ENCODE measurements around the gene NAXD. TPM values are rescaled to one million over a fixed set of nuclear protein-coding genes. Genes with fewer than 3 reads are reported as not detected.

Gene NAXD
- total RNA-seq, 1 donor from 2014 or later: 35.0 TPM

DNA sequence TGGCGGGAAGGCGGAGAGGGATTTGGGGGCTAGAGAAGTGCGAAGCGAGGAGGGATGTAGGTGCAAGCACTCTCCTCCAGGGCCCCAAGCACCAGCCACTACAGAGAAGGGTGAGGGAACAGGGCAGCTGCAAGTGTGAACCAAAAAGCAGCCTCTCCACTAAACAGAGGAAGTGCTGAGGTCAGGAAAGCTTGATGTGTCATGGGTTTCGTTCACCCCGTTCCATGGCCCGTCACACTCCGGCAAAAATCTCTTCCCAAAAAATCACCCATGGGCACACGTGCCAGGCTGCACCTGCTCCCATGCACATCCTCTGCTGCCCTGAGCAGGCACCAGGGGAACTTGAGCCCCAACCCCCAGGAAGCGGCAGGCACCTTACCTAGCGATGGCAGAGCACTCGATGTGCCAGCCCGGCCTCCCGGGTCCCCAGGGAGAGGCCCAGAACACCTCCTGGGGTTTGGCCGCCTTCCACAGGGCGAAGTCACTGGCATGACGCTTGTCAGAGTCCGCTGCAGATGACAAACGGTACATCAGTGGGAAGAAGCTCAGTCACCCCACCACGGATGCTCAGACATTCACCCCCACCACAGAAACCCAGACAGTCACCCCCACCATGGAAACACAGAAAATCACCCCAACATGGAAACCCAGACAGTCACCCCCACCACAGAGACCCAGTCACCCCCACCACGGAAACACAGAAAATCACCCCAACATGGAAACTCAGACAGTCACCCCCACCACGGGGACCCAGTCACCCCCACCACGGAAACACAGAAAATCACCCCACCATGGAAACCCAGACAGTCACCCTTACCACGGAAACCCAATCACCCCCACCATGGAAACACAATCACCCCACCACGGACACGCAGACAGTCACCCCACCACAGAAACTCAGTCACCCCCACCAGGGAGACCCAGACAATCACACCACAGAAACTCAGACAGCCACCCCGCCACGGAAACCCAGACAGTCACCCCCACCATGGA lies 61.5 kb downstream of the NAXD start:
- no peak for DNase-seq (ENCODE audit: low read depth, low spot score)
- no peak overlapping the region for H3K4me3 Mint-ChIP-seq
- no peaks in the 10 kb centered on the region for H3K9me3 Mint-ChIP-seq
- H3K27me3 Mint-ChIP-seq (ENCODE audit: low read depth): no peaks in the 10 kb centered on the region
- peaks cover 56% of the 10 kb centered on the region for H3K36me3 Mint-ChIP-seq (ENCODE audit: low read depth)
- TF ChIP-seq, protein P1, sequence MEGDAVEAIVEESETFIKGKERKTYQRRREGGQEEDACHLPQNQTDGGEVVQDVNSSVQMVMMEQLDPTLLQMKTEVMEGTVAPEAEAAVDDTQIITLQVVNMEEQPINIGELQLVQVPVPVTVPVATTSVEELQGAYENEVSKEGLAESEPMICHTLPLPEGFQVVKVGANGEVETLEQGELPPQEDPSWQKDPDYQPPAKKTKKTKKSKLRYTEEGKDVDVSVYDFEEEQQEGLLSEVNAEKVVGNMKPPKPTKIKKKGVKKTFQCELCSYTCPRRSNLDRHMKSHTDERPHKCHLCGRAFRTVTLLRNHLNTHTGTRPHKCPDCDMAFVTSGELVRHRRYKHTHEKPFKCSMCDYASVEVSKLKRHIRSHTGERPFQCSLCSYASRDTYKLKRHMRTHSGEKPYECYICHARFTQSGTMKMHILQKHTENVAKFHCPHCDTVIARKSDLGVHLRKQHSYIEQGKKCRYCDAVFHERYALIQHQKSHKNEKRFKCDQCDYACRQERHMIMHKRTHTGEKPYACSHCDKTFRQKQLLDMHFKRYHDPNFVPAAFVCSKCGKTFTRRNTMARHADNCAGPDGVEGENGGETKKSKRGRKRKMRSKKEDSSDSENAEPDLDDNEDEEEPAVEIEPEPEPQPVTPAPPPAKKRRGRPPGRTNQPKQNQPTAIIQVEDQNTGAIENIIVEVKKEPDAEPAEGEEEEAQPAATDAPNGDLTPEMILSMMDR (conservative IDR thresholded peaks at IDR 0.05): no peak
- H3K27ac Mint-ChIP-seq (ENCODE audit: unreplicated experiment): peak overlapping the region; percentile 57
- H3K4me1 Mint-ChIP-seq: no peaks in the 10 kb centered on the region

DNA sequence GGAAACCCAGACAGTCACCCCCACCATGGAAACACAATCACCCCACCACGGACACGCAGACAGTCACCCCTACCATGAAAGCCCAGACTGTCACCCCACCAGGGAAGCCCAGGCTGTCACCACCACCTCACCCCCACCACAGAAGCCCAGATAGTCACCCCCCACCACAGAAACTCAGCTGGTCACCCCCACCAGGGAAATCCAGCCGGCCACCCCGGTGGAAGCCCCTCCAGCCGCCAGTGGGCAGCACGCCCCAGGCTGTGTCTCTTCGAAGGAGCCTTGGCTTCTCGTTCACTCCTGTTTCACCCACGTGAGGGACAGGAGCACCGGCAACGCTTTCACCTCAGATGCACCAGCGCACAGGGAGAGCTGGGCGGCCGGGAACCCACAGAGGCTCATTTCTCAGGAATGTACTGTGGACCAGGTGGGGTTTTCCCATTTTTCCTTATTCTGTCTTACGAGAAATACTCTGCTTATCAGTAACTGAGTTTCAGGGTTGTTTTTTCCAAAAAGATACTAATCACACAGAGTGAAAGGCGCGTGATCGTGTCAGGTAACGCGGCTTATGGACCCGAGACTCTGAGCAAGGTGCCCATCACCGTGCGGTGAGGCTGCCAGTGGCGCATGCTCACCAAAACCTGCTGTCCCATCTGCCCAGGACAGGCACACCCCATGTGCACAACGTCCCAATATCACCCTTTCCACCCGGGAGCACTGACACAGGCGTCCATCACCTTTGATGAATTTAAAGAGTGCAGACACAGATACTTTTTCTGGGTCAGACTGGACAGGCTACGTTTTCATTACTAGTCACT lies 62.6 kb downstream of the NAXD start:
- H3K4me1 Mint-ChIP-seq: no peaks in the 10 kb centered on the region
- H3K9me3 Mint-ChIP-seq: no peaks in the 10 kb centered on the region
- peaks cover 47% of the 10 kb centered on the region for H3K36me3 Mint-ChIP-seq (ENCODE audit: low read depth)
- no peak overlapping the region for H3K4me3 Mint-ChIP-seq
- no peak for DNase-seq (ENCODE audit: low read depth, low spot score)
- H3K27ac Mint-ChIP-seq (ENCODE audit: unreplicated experiment): peak overlapping the region; percentile 79
- no peaks in the 10 kb centered on the region for H3K27me3 Mint-ChIP-seq (ENCODE audit: low read depth)
- TF ChIP-seq, protein P1 (conservative IDR thresholded peaks at IDR 0.05): no peak

DNA sequence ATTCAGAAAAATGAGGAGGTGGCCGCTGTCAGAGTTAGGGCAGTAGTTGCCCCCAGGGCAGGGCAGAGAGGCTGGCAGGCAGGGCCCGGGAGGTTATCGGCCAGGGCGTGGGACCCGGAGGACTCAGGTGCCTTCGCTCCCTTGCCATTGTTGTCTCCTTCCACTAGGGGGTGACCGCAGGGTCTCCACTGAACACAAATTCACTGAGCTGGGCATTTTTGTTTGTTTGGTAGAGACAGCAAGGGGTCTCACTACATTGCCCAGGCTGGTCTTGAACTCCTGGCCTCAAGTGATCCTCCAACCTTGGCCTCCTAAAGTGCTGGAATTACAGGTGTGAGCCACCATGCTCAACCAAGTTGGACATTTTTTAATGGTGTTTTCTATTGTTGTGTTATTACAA lies 65.5 kb downstream of the NAXD start:
- peak; percentile 12 for DNase-seq (ENCODE audit: low read depth, low spot score)
- no peaks in the 10 kb centered on the region for H3K4me1 Mint-ChIP-seq
- TF ChIP-seq, protein P1 (conservative IDR thresholded peaks at IDR 0.05): peak; percentile 56
- H3K27ac Mint-ChIP-seq (ENCODE audit: unreplicated experiment): no peak overlapping the region
- no peak overlapping the region for H3K4me3 Mint-ChIP-seq
- no peaks in the 10 kb centered on the region for H3K27me3 Mint-ChIP-seq (ENCODE audit: low read depth)
- no peaks in the 10 kb centered on the region for H3K9me3 Mint-ChIP-seq
- H3K36me3 Mint-ChIP-seq (ENCODE audit: low read depth): peaks cover 31% of the 10 kb centered on the region

DNA sequence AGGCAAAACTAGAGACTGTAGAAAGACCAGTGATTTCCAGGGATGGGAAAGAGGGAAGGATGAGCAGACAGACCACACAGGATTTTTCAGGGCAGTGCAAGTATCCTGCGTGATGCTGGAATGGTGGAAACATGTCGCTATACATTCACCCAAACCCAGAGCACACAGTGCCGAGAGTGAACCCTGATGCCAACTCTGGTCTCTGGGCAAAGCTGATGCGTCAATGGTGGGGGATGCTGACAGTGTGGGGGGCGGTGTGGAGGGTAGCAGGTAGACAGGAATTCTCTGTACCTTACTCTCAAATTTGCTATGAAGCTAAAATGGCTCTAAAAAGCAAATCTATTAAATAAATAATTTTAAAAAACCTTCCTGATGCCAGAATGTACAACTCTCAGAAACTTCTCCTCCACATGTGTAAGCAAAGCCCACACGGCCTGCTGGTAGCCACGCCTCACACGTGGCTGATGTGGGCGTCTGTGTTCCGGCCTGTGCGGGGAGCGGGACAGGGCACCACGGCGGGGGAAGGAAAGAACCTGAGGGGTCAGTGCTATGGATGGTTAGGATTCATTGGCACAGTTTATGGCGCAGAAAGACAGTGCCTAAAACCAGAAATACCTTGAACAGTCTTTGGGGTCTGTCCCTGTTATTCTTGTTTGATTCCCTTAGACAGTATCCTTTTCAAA lies 66.7 kb downstream of the NAXD start:
- H3K4me3 Mint-ChIP-seq: no peak overlapping the region
- TF ChIP-seq, protein P1 (conservative IDR thresholded peaks at IDR 0.05): no peak
- no peaks in the 10 kb centered on the region for H3K9me3 Mint-ChIP-seq
- H3K36me3 Mint-ChIP-seq (ENCODE audit: low read depth): peaks cover 21% of the 10 kb centered on the region
- no peak overlapping the region for H3K27ac Mint-ChIP-seq (ENCODE audit: unreplicated experiment)
- no peaks in the 10 kb centered on the region for H3K4me1 Mint-ChIP-seq
- no peak for DNase-seq (ENCODE audit: low read depth, low spot score)
- no peaks in the 10 kb centered on the region for H3K27me3 Mint-ChIP-seq (ENCODE audit: low read depth)

DNA sequence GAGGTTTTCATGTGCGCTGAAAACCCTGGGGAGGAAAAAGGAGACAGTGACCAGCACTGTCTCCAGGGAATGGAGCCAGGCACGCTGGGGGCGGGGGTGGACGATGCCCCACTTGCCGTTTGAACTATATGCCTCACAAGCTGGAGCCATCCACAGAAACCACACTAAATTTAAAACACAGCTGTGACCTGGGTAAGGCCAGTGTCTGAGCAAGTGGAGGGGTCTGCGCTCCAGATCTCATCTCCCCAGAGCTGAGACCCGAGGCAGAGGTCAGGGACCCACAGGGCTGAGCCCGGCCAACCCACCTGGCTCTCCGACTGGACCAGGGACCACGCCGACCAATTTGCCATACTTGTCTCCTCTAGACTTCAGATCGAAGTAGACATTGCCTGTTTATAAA lies 67.4 kb downstream of the NAXD start:
- Mint-ChIP-seq H3K27me3 (ENCODE audit: low read depth) (no peaks in the 10 kb centered on the region), H3K9me3 (no peaks in the 10 kb centered on the region), H3K36me3 (ENCODE audit: low read depth) (peaks cover 21% of the 10 kb centered on the region), H3K4me1 (no peaks in the 10 kb centered on the region), H3K27ac (ENCODE audit: unreplicated experiment) (no peak overlapping the region), H3K4me3 (no peak overlapping the region)
- no peak for DNase-seq (ENCODE audit: low read depth, low spot score)
- TF ChIP-seq, protein P1 (conservative IDR thresholded peaks at IDR 0.05): no peak

All from neural crest cell (in vitro differentiated cells).